ENCODE data around the gene SRPK2.
A peak's percentile ranks its signal among the peaks of the same experiment; 100 is the strongest.

DNA sequence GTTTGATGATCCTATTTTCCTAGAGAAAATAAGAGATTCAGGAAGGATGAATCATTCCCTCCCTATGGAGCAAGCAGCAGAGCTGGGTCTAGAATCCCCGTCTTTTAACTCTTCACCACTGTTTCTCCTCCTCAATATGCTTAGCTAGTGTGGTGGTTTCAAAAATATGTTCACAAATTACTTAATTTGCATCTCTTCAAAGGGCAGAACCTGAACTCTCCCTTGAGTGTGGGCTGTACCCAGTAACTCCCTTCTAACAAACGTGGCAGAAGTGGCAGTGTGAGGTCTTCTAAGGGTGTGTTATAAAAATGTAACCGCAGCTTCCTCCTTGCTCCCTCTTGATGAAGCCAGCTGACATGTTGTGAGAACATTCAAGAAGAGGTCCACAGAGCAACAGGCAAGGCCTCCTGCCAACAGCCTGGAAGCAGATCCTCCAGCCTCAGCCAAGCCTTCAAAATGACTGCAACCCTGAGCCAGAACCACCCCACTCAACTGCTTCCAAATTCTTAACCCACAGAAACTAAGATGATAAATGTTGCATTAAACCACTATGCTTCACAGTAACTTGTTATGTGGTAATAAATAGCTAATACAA is 36.6 kb downstream of the SRPK2 start:
- TF ChIP-seq POLR2A (IDR thresholded peaks at IDR 0.05; ENCODE audit: low read depth) (no peak), POLR2AphosphoS5 (IDR thresholded peaks at IDR 0.05) (peak; percentile 33 to 51), EP300 (IDR thresholded peaks at IDR 0.05) (no peak)
- TF ChIP-seq, protein P1, sequence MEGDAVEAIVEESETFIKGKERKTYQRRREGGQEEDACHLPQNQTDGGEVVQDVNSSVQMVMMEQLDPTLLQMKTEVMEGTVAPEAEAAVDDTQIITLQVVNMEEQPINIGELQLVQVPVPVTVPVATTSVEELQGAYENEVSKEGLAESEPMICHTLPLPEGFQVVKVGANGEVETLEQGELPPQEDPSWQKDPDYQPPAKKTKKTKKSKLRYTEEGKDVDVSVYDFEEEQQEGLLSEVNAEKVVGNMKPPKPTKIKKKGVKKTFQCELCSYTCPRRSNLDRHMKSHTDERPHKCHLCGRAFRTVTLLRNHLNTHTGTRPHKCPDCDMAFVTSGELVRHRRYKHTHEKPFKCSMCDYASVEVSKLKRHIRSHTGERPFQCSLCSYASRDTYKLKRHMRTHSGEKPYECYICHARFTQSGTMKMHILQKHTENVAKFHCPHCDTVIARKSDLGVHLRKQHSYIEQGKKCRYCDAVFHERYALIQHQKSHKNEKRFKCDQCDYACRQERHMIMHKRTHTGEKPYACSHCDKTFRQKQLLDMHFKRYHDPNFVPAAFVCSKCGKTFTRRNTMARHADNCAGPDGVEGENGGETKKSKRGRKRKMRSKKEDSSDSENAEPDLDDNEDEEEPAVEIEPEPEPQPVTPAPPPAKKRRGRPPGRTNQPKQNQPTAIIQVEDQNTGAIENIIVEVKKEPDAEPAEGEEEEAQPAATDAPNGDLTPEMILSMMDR (IDR thresholded peaks at IDR 0.05) = no peak
